OCI-LY7 (cell line): Measurements from ENCODE around the gene AMZ1. TPM values are rescaled to one million over a fixed set of nuclear protein-coding genes. Genes with fewer than 3 reads are reported as not detected.

Experiments
- BruUV-seq: library from RNA; stranded (reverse); fragments of 400-500 nt; replicated peaks from 2 replicates; lab custom pipeline; 2021; lab: Mats Ljungman, UMichigan
- CTCF ChIA-PET: fragments of 300-600 bp; sonication (Branson Sonifier 250); formaldehyde crosslinking; loops from one replicate; lab custom pipeline; 2022; ENCODE audit warnings: antibody characterized with exemption; ENCODE audit not compliant: unreplicated experiment; lab: Charles Lee
- POLR2A ChIA-PET: fragments of 300-600 bp; sonication (Branson Sonifier 250); formaldehyde crosslinking; loops from one replicate; lab custom pipeline; 2022; ENCODE audit warnings: antibody characterized with exemption; lab: Charles Lee
- DNase-seq: peaks from one replicate; pipeline ENCODE4 v3.0.0-alpha.2; 2015; ENCODE audit warnings: low spot score
- H2AFZ ChIP-seq: fragments of 200-600 bp; sonication (generic), shearing (Covaris generic); 2 replicates; pipeline ENCODE4 v1.6.1; 2014; ENCODE audit warnings: mild to moderate bottlenecking, antibody characterized with exemption, low read length, moderate library complexity
- H3K27ac ChIP-seq: fragments of 200-600 bp; sonication (generic); 2 replicates; pipeline ENCODE4 v1.5.1; 2014; ENCODE audit warnings: mixed run types, low read depth, mild to moderate bottlenecking, moderate library complexity, low read length, inconsistent platforms; ENCODE audit not compliant: poor library complexity, severe bottlenecking
- H3K36me3 ChIP-seq: fragments of 200-600 bp; sonication (generic); 2 replicates; pipeline ENCODE4 v1.6.1; 2014; ENCODE audit warnings: mild to moderate bottlenecking, antibody characterized with exemption, low read length, moderate library complexity, mixed read lengths; ENCODE audit not compliant: insufficient read depth
- H3K4me1 ChIP-seq: fragments of 200-600 bp; sonication (generic); 2 replicates; pipeline ENCODE4 v1.5.1; 2014; ENCODE audit warnings: mild to moderate bottlenecking, low read length; ENCODE audit not compliant: insufficient read depth, poor library complexity, severe bottlenecking
- H3K4me2 ChIP-seq: fragments of 200-600 bp; sonication (generic); 2 replicates; pipeline ENCODE4 v1.6.1; 2014; ENCODE audit warnings: mild to moderate bottlenecking, low read length
- H3K4me3 ChIP-seq: fragments of 200-600 bp; sonication (generic); 2 replicates; pipeline ENCODE4 v1.5.1; 2014; ENCODE audit warnings: mild to moderate bottlenecking, low read depth, low read length; ENCODE audit not compliant: poor library complexity, severe bottlenecking
- H3K79me2 ChIP-seq: fragments of 200-600 bp; sonication (generic); 2 replicates; pipeline ENCODE4 v1.6.1; 2016; ENCODE audit warnings: low read depth, mild to moderate bottlenecking, low read length, moderate library complexity, mixed read lengths; ENCODE audit not compliant: insufficient read depth
- H3K9me2 ChIP-seq: fragments of 200-600 bp; sonication (generic); 2 replicates; pipeline ENCODE4 v1.6.1; 2016; ENCODE audit warnings: mild to moderate bottlenecking, low read length, mixed read lengths; ENCODE audit not compliant: insufficient read depth
- H3K9me3 ChIP-seq: fragments of 200-600 bp; sonication (generic); 2 replicates; pipeline ENCODE4 v1.6.1; 2014; ENCODE audit warnings: mild to moderate bottlenecking, mixed run types, low read length, mixed read lengths
- H4K20me1 ChIP-seq: fragments of 200-600 bp; sonication (generic); 2 replicates; pipeline ENCODE4 v1.6.1; 2014; ENCODE audit warnings: mild to moderate bottlenecking, antibody characterized with exemption, low read length, moderate library complexity, mixed read lengths; ENCODE audit not compliant: insufficient read depth
- EZH2phosphoT487 ChIP-seq: fragments of 200-600 bp; sonication (generic); IDR thresholded peaks from 2 replicates; pipeline ENCODE4 v1.6.1; 2018; ENCODE audit warnings: low read depth, borderline replicate concordance, mild to moderate bottlenecking, mixed run types, antibody characterized with exemption, low read length, moderate library complexity, mixed read lengths
- intact Hi-C: fragments of 100-400 bp; cut with micrococcal nuclease; formaldehyde crosslinking; loops from one replicate; pipeline ENCODE4 v1.10.0; 2022; ENCODE audit not compliant: unreplicated experiment
- total RNA-seq, 2 experiments: library from RNA; depleted of rRNA in 1 of 2; stranded (reverse); fragments of >200 nt in 1 of 2; shearing (Covaris generic) in 1 of 2; gene quantifications; 2 replicates each; pipeline ENCODE4 v1.2.3, GENCODE V29; 2014 to 2022
- TF ChIP-seq, protein P1 (sequence below): fragments of 200-600 bp; sonication (generic); conservative IDR thresholded peaks from 2 replicates; pipeline ENCODE4 v1.5.1; 2014; ENCODE audit warnings: mild to moderate bottlenecking, antibody characterized with exemption, low read length, moderate library complexity, mixed read lengths

AMZ1 gene
- total RNA-seq, 2 experiments from 2014 or later = 1.4 to 2.7 TPM

DNA sequence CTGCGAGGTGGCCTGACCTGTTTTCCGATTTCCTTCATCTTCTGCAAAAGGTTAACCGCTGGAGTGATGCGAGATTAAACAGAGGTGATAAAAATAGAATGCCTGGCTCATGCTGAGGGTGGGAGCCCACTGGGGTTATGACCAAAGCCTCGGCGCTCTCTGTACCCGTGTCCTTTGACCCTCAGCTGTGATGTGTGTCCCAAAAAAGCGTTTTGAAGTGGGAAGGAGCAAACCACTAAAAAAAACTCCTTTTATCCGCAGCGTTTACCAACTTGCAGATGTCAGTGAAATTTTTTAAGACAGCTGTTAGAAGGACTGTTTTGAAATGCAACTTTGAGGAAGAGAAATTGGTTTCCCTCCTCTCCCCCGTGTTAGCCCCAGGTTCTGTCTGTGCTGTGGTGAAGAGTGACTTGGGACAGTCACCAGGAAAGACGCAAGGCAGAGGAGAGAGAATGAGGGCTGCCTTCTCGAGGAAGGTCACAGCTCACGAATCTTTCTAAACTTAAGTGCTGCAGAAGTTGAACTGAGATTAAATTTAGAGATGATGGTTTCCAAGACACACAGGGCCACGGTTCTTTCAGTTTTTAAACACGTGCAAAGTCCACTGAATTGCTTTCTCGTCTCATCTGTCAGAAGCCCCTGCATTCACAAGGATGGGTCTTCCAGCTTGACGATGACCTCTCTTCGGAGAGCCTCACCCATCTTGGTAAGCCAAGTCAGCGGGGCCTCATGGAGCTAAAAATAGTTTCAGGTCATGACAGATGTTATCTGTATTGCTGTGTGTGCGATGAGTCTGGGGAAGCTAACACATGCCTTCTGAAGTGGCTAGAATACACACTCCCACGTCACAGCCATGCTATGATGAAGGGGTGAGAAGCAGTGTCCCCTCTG lies 27.6 kb downstream of the AMZ1 start:
- TF ChIP-seq, protein P1, sequence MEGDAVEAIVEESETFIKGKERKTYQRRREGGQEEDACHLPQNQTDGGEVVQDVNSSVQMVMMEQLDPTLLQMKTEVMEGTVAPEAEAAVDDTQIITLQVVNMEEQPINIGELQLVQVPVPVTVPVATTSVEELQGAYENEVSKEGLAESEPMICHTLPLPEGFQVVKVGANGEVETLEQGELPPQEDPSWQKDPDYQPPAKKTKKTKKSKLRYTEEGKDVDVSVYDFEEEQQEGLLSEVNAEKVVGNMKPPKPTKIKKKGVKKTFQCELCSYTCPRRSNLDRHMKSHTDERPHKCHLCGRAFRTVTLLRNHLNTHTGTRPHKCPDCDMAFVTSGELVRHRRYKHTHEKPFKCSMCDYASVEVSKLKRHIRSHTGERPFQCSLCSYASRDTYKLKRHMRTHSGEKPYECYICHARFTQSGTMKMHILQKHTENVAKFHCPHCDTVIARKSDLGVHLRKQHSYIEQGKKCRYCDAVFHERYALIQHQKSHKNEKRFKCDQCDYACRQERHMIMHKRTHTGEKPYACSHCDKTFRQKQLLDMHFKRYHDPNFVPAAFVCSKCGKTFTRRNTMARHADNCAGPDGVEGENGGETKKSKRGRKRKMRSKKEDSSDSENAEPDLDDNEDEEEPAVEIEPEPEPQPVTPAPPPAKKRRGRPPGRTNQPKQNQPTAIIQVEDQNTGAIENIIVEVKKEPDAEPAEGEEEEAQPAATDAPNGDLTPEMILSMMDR = no peak
- no peak for TF ChIP-seq EZH2phosphoT487
- POLR2A ChIA-PET = no interaction called here
- CTCF ChIA-PET = no interaction called here
- no peaks in the 10 kb centered on the region for H4K20me1 ChIP-seq
- peak overlapping the region; percentile 34 for H3K27ac ChIP-seq
- no TSS peak for BruUV-seq
- no peaks in the 10 kb centered on the region for H3K9me3 ChIP-seq
- peaks cover 45% of the 10 kb centered on the region for H3K4me1 ChIP-seq
- H3K4me3 ChIP-seq = peak overlapping the region; percentile 1
- peak; percentile 36 for DNase-seq
- no peaks in the 10 kb centered on the region for H3K79me2 ChIP-seq
- H3K4me2 ChIP-seq = peak overlapping the region; percentile 38
- no peaks in the 10 kb centered on the region for H3K36me3 ChIP-seq
- intact Hi-C loops = no loop called here
- H2AFZ ChIP-seq = no peak overlapping the region
- H3K9me2 ChIP-seq = no peaks in the 10 kb centered on the region

DNA sequence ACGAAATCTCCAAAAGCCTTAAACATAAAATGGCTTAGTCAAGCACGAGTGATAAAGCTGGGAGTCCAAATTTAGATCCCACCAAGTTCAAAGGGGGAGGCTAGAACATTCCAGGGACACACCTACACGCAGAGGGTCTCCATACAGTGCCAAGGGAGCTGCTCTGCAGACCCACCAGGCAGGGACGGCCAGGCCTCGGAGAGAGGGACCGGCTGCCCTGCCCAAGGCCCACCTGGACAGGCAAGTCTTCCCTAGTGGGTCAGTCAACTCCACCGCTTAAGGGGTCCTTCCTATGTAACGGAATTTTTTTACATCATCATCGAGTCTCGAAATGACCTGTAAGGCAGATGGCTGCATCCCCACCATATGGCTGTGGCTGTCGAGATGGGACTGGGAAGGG lies 28.5 kb downstream of the AMZ1 start:
- Histone ChIP-seq H3K9me3 (no peaks in the 10 kb centered on the region), H3K9me2 (no peaks in the 10 kb centered on the region), H4K20me1 (no peaks in the 10 kb centered on the region), H3K4me3 (no peak overlapping the region), H3K4me1 (peaks cover 36% of the 10 kb centered on the region), H3K79me2 (no peaks in the 10 kb centered on the region), H3K36me3 (no peaks in the 10 kb centered on the region), H2AFZ (no peak overlapping the region), H3K27ac (no peak overlapping the region), H3K4me2 (peak overlapping the region; percentile 38)
- no peak for DNase-seq
- ChIA-PET POLR2A (no interaction called here), CTCF (no interaction called here)
- intact Hi-C loops = no loop called here
- TF ChIP-seq, protein P1 = no peak
- BruUV-seq = no TSS peak

DNA sequence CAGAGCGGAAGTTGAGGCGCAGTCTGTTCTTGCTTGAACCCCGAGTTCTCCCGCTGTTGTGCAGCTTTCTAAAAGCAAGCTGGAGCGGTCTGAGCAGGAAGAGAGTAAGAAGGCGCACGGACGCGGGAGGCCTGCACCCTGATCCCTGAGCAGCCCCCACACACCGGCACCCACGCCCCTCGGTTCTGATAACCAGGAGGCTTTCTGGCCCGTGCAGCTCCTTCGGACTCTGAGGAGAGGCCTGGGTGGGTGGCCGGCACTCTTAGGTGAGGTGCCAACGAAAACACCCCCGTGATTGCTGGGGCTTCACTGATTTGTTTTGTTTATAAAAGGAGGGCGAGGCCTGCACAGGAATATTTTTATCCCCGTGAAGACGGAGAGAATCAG lies 28.9 kb downstream of the AMZ1 start:
- no peaks in the 10 kb centered on the region for H3K79me2 ChIP-seq
- H3K27ac ChIP-seq = no peak overlapping the region
- H4K20me1 ChIP-seq = no peaks in the 10 kb centered on the region
- CTCF ChIA-PET = interaction anchor here (0.9 kb wide), 1 partner anchor 15 kb away, joined by 3 read pairs; no protein-coding TSS in a partner anchor
- BruUV-seq = no TSS peak
- POLR2A ChIA-PET = no interaction called here
- no peak overlapping the region for H3K4me2 ChIP-seq
- no peak overlapping the region for H3K4me3 ChIP-seq
- no peaks in the 10 kb centered on the region for H3K9me3 ChIP-seq
- DNase-seq = no peak
- TF ChIP-seq EZH2phosphoT487 = no peak
- TF ChIP-seq, protein P1 = no peak
- H3K4me1 ChIP-seq = peaks cover 32% of the 10 kb centered on the region
- H3K9me2 ChIP-seq = no peaks in the 10 kb centered on the region
- H2AFZ ChIP-seq = no peak overlapping the region
- H3K36me3 ChIP-seq = no peaks in the 10 kb centered on the region
- intact Hi-C loops = no loop called here
